WI38 (cell line): Measurements from ENCODE around the gene TIGD3.

Experiments used
- H3K4me3 ChIP-seq: 2 replicates; pipeline ENCODE4 v1.5.1; 2011; ENCODE audit warnings: low read depth, mild to moderate bottlenecking, control low read depth, low read length
- CTCF ChIP-seq: IDR thresholded peaks from 2 replicates; pipeline ENCODE4 v1.5.1; 2012; ENCODE audit warnings: low read depth, mild to moderate bottlenecking, control low read depth, low read length

TIGD3 gene

GRCh38 chr11:65403607-65404121, 49.1 kb downstream of the TIGD3 start:
- TF ChIP-seq CTCF, result no peak
- H3K4me3 ChIP-seq, result no peak overlapping the region

GRCh38 chr11:65404210-65404609, 49.7 kb downstream of the TIGD3 start:
- H3K4me3 ChIP-seq, result no peak overlapping the region
- TF ChIP-seq CTCF, result no peak

GRCh38 chr11:65404638-65405339, 50.2 kb downstream of the TIGD3 start:
- TF ChIP-seq CTCF, result no peak
- no peak overlapping the region for H3K4me3 ChIP-seq
